ENCODE data around the gene PC.

Gene PC

DNA sequence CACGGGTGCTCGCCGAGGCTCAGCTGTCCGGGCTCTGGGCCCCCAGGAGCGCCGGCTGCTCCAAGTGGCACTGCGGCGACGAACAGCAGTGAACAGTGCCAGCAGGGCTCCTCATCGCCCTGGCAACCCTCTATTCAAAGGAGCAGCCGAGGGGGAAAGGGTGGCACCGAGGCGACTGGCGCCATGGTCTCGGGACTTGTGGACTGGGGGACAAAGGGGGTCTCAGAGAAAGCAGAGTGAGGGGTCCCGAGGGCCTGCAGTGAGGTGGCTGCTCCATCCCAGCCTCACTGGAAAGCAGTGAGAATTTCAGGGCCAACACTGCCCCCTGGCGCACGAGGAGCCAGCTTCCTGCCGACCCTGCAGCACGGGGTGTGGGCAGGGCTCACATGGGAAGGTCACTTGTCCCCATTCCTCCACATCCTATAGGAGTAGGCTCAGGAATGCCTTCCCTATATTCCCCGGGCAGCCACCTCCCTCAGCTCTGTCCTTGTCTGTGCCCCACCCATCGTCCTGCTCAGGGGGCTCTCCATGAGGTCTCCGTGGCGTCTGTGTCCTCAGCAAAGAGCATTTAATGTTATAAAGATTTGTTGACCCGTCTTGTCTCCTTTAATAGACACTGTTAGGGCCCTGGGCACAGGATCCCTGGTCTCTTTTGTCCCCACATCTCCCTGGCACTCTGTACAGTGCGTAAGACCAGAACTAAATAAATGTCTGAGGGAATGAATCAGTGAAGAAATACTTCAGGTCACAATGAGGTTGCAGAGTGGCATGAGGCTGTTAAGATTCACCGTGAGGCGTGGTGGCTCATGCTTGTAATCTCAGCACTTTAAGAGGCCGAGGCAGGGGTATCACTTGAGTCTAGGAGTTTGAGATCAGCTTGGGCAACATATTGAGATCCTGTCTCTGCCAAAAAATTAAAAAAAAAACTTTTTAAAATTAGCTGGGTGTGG lies 74.9 kb downstream of the PC start:
- peak; percentile 86 for DNase-seq (ENCODE audit: low spot score)

- DNase-seq (ENCODE audit: low spot score) = no peak
Observed at GRCh38 chr11:66882561-66883015, 75.6 kb downstream of the PC start.

- DNase-seq (ENCODE audit: low spot score) = no peak
Observed at GRCh38 chr11:66881927-66882452, 76.2 kb downstream of the PC start.

- DNase-seq (ENCODE audit: low spot score) = no peak
Observed at GRCh38 chr11:66881451-66881835, 76.7 kb downstream of the PC start.

DNA sequence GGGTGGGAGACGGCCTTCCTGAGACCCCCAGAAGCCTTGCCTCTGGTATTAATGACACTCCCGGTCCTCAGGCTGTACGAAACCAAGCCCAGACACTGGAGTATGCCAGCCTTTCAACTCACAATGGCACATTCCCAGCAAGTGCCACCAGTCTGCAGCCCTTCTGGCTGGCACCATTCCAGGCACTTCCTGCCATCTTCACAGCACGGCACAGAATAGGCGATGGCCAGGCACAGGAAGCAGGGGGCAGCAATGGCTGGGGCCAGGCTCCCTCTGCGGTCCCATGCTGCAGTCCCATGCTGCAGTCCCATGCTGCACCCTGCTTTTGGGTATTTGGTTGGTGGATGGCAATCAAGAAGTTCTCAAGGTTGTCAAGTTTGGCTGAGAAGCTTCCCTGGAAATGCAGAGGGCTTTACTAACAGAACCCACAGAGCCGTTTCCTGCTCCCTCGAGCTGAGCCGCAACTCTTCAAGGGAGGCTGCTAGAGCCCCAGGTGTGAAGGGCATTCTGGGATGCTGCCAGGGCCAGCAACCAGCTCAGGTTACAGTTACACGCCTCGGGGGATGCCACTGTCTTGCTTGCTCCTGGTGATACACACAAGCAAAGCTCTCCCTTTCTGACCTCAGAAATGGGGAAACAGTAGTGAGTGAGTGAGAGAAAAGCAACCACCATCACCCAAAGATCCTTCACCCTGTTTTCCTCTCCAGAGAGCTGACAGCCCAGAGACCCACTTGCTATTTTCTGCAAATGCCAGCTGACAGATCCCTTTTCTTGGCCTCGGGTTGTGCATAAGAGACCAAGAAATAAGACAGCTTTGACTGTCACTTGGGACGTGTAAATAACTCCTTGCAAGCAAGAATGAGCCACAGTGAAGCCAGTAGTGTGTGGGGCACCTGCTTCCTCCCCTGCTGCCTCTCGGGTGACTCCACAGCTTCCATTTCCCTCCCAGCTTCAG lies 77.4 kb downstream of the PC start:
- peak; percentile 76 for DNase-seq (ENCODE audit: low spot score)

GRCh38 chr11:66879999-66880398 lies 78.2 kb downstream of the PC start:
- DNase-seq (ENCODE audit: low spot score) = no peak

- DNase-seq (ENCODE audit: low spot score) = no peak
Observed at GRCh38 chr11:66879583-66879982, 78.6 kb downstream of the PC start.

DNA sequence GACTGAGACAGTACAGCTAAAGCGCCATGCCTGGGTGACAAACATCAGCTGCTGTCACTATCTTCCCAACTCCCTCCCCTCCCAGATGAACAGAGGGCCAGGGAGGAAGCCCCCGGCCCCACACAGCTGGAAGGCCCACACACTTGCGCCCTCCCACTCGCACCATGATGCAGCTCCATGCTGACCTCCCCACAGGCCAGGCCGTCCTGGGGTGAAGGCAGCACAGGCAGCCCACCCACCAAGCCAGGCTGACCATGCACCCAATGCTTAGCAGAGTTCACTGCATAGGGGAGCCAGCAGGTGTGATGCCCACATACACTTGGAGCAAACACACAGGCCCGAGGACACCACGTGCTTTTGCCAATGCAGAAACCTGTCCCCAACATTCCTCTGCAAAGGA lies 79.2 kb downstream of the PC start:
- no peak for DNase-seq (ENCODE audit: low spot score)

DNA sequence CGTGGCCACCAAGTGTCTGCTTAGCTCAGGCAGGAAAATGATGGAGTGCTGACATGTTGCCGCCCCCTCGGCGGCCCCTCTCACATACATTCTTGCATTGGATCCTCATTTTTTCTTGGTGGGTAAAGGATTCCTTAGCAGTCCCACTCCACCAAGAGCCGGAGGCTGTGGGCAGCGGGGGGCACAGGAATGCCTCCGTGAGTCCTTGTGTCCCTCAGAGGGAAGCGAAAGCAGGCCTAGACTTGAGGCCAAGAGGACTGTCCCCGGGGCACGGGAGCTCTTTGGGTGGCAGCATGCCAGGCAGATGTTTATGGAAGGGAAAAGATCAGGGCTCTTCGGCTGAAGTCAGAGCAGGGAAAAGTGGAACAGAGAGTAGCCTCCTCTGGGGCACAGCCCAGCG lies 79.7 kb downstream of the PC start:
- DNase-seq (ENCODE audit: low spot score) = no peak

DNA sequence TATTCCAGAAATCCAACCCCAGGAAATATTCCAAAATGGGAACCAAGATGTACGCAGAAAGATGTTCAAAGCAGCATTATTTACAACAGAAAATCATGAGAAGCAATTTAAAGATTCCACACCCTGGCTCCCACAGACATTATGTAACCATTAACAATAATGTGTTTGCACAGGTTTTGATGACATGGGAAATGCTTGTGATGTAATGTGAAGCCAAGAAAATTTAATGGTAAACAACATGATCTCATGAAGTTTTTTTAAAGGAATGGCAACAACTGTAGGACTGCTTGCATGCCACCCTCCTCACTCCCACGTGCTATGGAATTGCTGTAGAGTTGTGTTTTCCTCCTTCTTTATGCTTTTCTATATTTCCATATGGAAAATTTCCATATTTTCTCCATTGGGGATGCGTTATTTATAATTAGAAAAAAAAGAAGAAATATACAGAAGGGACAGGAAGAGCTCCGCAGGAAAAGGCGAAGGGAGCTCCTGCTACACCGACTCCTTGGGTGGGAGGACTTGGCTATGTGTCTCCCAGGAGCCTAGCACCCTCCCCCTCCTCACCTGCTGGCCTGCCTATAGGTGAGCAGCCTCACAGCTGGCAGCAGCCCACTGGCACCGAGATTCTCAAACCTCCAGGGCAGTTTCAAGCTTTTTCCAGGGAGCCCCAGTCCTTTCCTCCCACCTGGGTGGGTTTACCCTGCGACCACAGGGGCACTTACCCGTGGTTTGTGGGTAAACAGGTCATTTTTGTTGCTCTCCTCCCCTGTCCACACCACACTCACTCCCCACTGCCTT lies 80.4 kb downstream of the PC start:
- DNase-seq (ENCODE audit: low spot score) = no peak

DNA sequence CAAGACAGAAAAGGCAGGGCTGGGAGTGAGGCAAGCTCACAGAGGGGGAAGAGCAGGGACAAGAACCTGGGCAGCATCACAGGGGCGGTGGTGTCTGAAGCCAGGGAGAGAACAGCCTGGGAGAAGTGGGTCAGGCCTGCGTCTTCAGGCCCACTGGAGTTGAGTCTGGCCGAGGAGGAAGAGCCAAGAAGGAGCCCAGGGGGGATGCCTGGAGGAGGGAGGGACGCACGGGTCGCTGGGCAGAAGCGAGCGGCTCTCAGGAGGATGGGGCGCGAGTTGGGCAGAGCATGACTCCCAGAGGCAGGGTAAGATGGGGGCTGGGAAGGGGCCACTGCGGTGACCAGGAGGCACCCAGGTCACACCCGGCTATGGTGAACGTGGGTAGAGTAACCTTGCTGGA lies 82.8 kb downstream of the PC start:
- no peak for DNase-seq (ENCODE audit: low spot score)

GRCh38 chr11:66874232-66874631 lies 84.0 kb downstream of the PC start:
- no peak for DNase-seq (ENCODE audit: low spot score)

- no peak for DNase-seq (ENCODE audit: low spot score)
Observed at GRCh38 chr11:66871521-66871901, 86.7 kb downstream of the PC start.

GRCh38 chr11:66870616-66871520 lies 87.3 kb downstream of the PC start:
- no peak for DNase-seq (ENCODE audit: low spot score)

DNA sequence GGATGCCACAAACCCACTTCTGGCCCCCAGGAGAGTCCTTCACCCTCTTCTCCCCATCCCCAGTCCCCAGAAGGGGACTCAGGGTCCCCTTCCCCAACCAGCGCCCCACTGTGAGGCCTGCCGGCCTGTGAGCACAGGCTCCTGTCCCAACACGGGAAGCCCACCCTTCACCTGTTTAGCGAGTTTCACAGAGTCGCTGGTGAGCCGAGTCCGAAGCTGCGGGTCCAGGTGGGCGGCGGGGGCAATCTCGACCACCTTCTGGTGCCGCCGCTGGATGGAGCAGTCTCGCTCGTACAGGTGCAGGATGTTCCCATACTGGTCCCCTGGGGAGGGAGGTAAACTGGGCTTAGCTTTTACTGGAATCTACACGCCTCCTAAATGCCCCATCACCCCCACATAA lies 88.1 kb downstream of the PC start:
- DNase-seq (ENCODE audit: low spot score) = no peak

- no peak for DNase-seq (ENCODE audit: low spot score)
Observed at GRCh38 chr11:66869567-66869870, 88.7 kb downstream of the PC start.

DNA sequence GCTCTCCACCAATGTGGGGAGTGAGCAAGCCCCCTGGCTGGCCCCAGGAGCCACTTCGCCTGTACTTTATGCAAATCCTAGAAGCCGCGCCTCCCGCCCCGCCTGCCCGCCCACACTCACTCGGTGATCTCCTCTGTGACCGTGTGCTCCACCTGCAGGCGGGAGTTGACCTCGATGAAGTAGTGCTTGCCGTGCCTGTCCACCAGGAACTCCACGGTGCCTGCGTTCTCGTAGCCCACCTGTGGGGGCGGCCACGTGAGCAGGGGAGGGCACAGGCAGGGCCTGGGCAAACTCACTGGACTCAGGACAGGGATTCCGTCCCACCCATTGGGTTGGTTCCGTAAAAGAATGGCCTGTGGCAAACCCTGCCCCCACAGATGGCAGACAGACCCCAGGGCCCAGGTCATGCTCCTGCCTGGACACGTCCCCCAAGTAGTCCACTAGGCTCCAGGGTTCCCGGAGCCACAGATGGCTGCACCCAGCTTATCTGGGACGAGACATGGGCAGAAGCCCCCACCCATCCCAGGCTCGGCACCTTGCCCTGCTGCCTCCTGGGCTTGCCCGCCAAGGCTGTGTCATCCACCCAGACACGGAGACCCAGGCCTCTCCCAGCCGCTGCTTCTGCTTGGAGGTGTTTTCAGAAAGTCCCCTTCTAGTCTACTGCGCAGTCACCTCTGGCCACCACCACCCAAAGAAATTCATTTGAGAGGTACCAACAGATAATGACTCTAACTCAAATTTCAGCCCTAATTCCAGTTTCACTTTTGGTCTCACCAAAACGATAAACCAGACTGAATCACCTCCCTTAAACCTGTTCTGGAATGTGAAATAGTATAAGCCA lies 89.2 kb downstream of the PC start:
- peak; percentile 49 for DNase-seq (ENCODE audit: low spot score)

DNA sequence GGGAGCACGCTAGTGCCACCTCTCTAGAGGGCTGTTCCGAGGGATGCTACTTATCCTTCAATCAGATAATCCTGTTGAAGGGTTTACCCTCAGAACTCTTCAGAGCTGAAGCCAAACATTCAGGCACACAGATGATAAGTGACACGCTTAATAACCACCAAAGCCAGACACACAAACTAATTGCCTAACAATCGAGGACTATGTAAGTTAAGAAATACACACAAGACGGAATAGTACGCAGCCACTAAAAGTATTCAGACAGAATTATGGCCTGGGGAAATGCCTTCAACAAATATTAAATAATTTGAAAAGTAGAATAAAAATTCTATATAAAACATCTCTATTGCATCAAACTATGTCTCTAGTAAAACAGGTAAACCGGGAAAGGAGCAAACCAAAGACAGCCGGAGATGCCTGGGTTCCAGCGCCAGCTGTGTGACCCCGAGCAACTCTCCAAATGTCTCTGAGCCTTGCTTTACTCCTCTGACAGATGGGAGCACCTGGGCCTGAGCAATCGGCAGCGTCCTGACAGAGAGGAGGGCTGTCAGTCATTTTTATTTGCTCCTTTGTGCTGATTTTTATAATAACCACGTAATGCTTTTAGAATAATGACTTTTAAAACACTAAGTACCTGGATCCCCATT lies 90.0 kb downstream of the PC start:
- DNase-seq (ENCODE audit: low spot score) = no peak

GRCh38 chr11:66867425-66868040 lies 90.7 kb downstream of the PC start:
- no peak for DNase-seq (ENCODE audit: low spot score)
